GM23338 (cell line): ENCODE results near the gene NBEAL2. TPM values are rescaled to one million over a fixed set of nuclear protein-coding genes. Genes with fewer than 3 reads are reported as not detected.

ENCODE experiments used
- ATAC-seq: fragments of 200-7000 bp; cut with Tn5 transposase; 3 replicates; pipeline ENCODE4 v1.9.1; 2020
- DNase-seq: peaks from one replicate; pipeline ENCODE4 v3.0.0-alpha.2; 2015; ENCODE audit warnings: low spot score
- H2AFZ ChIP-seq: fragments of 200-600 bp; sonication (generic); 2 replicates; pipeline ENCODE4 v1.8.0; 2016; ENCODE audit warnings: antibody characterized with exemption, mild to moderate bottlenecking, moderate library complexity
- H3F3A ChIP-seq: fragments of 200-600 bp; sonication (generic); replicated peaks from 2 replicates; pipeline ENCODE4 v1.8.0; 2017; ENCODE audit warnings: antibody characterized with exemption, mixed run types, low read depth
- H3K27ac ChIP-seq: fragments of 200-600 bp; sonication (generic); 2 replicates; pipeline ENCODE4 v1.6.1; 2016; ENCODE audit warnings: low read depth
- H3K27me3 ChIP-seq: fragments of 200-600 bp; sonication (generic); 2 replicates; pipeline ENCODE4 v1.8.0; 2016; ENCODE audit warnings: mild to moderate bottlenecking, mixed run types, moderate library complexity; ENCODE audit not compliant: insufficient read depth
- H3K36me3 ChIP-seq: fragments of 200-600 bp; sonication (generic); 2 replicates; pipeline ENCODE4 v1.8.0; 2016; ENCODE audit warnings: mild to moderate bottlenecking; ENCODE audit not compliant: insufficient read depth
- H3K4me1 ChIP-seq: fragments of 200-600 bp; sonication (generic); 2 replicates; pipeline ENCODE4 v1.8.0; 2016; ENCODE audit warnings: mild to moderate bottlenecking, moderate library complexity; ENCODE audit not compliant: insufficient read depth
- H3K4me2 ChIP-seq: fragments of 200-600 bp; sonication (generic); 2 replicates; pipeline ENCODE4 v1.7.1; 2017; ENCODE audit warnings: mixed run types
- H3K4me3 ChIP-seq: fragments of 200-600 bp; sonication (generic); 2 replicates; pipeline ENCODE4 v1.6.1; 2016; ENCODE audit warnings: mixed run types
- H3K79me2 ChIP-seq: fragments of 200-600 bp; sonication (generic); replicated peaks from 2 replicates; pipeline ENCODE4 v1.8.0; 2017; ENCODE audit warnings: mild to moderate bottlenecking; ENCODE audit not compliant: insufficient read depth
- H3K9me2 ChIP-seq: fragments of 200-600 bp; sonication (generic); 2 replicates; pipeline ENCODE4 v1.8.0; 2017; ENCODE audit not compliant: insufficient read depth
- H4K20me1 ChIP-seq: fragments of 200-600 bp; sonication (generic); replicated peaks from 2 replicates; pipeline ENCODE4 v1.8.0; 2017; ENCODE audit warnings: mild to moderate bottlenecking; ENCODE audit not compliant: insufficient read depth
- H3K27ac Mint-ChIP-seq: 2 replicates; pipeline ENCODE4 v1.8.0; 2020; ENCODE audit warnings: inconsistent platforms, mild to moderate bottlenecking, moderate library complexity, mixed read lengths
- H3K27me3 Mint-ChIP-seq: 3 replicates; pipeline ENCODE4 v1.8.0; 2022; ENCODE audit warnings: low read depth, mild to moderate bottlenecking, moderate library complexity, mixed read lengths, inconsistent platforms; ENCODE audit not compliant: insufficient read depth, poor library complexity
- H3K36me3 Mint-ChIP-seq: 3 replicates; pipeline ENCODE4 v1.8.0; 2021; ENCODE audit warnings: low read depth, mild to moderate bottlenecking, inconsistent platforms, moderate library complexity, mixed read lengths
- H3K4me1 Mint-ChIP-seq: 3 replicates; pipeline ENCODE4 v1.8.0; 2020; ENCODE audit warnings: mild to moderate bottlenecking, inconsistent platforms, mixed read lengths
- H3K4me3 Mint-ChIP-seq: 3 replicates; pipeline ENCODE4 v1.8.0; 2021; ENCODE audit warnings: moderate library complexity, mild to moderate bottlenecking, inconsistent platforms, mixed read lengths
- H3K9me3 Mint-ChIP-seq: 3 replicates; pipeline ENCODE4 v1.8.0; 2020; ENCODE audit warnings: moderate library complexity, mild to moderate bottlenecking, inconsistent platforms, mixed read lengths
- EZH2phosphoT487 ChIP-seq: fragments of 200-600 bp; sonication (generic); IDR thresholded peaks from one replicate; pipeline ENCODE4 v1.8.1; 2018; ENCODE audit warnings: antibody characterized with exemption; ENCODE audit not compliant: unreplicated experiment
- JUNB ChIP-seq: IDR thresholded peaks from one replicate; pipeline ENCODE4 v1.6.1; 2016; ENCODE audit warnings: antibody characterized with exemption; ENCODE audit not compliant: unreplicated experiment
- NANOG ChIP-seq: IDR thresholded peaks from 2 replicates; pipeline ENCODE4 v1.6.1; 2016; ENCODE audit warnings: antibody characterized with exemption, borderline replicate concordance
- STAT1 ChIP-seq: IDR thresholded peaks from one replicate; pipeline ENCODE4 v1.6.1; 2016; ENCODE audit warnings: antibody characterized with exemption; ENCODE audit not compliant: unreplicated experiment
- ZNF331 ChIP-seq: fragments of 250-450 bp; sonication (Bioruptor Pico); IDR thresholded peaks from 2 replicates; pipeline ENCODE4 v1.5.0; 2020; ENCODE audit warnings: low read depth, mild to moderate bottlenecking, moderate library complexity
- polyA plus RNA-seq: library from polyadenylated mRNA; unstranded; fragments of >200 nt; fragmentation: Nextera tagmentation; extraction: Ambion mirVana; gene quantifications from 2 replicates; pipeline ENCODE4 v1.2.1, GENCODE V29; 2016
- total RNA-seq: library from RNA; depleted of rRNA; stranded (reverse); fragments of >200 nt; shearing (Covaris generic); gene quantifications from 2 replicates; pipeline ENCODE4 v1.2.3, GENCODE V29; 2014
- TF ChIP-seq, protein P1 (sequence below): IDR thresholded peaks from one replicate; pipeline ENCODE4 v1.6.1; 2018; ENCODE audit warnings: antibody characterized with exemption; ENCODE audit not compliant: unreplicated experiment
- TF ChIP-seq, protein P2 (sequence below), 2 experiments: fragments of 200-600 bp in 1 of 2; sonication (generic) in 1 of 2; conservative IDR thresholded peaks; 2 replicates each; pipeline versions ENCODE4 v1.5.1 to v1.6.1; 2016 to 2017; ENCODE audit warnings: antibody characterized with exemption in 2 of 2, low read depth in 2 of 2, mild to moderate bottlenecking in 2 of 2, moderate library complexity in 1 of 2
- TF ChIP-seq, protein P3 (sequence below): IDR thresholded peaks from 2 replicates; pipeline ENCODE4 v1.6.1; 2016; ENCODE audit warnings: antibody characterized with exemption

The NBEAL2 gene
- total and polyA plus RNA-seq, 2 experiments from 2014 or later = 13.5 to 79.9 TPM

DNA sequence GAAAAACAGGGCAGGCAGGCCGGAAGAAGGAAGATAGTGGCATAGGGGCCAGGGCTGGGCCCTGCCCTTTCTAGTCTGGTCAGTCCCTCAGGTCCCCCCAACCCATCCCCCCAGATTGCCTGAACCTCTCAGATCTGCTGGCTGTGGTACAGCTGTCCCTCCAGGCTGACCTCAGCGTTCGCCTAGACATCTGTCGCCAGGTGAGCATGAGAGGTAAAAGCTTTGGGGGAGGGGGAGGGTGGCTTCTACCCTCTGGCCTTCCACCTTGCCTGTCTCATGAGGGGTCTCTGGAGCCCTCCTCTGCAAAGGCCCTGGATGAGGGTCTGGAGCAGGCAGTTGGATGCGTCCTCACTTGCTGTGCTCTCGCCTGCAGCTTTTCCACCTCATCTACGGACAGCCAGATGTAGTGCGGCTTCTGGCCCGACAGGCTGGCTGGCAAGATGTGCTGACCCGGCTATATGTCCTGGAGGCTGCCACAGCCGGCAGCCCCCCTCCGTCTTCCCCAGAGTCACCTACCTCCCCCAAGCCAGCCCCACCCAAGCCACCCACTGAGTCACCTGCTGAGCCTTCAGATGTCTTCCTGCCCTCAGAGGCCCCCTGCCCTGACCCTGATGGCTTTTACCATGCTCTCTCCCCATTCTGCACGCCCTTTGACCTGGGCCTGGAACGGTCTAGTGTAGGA is 20.2 kb downstream of the NBEAL2 start:
- Histone ChIP-seq H4K20me1 (no peaks in the 10 kb centered on the region; the same call in 1 of the 2 replicates), H3K36me3 (no peaks in the 10 kb centered on the region; the same call in 1 of the 2 replicates), H3K4me1 (no peaks in the 10 kb centered on the region), H3K27ac (no peak overlapping the region), H3K27me3 (no peaks in the 10 kb centered on the region), H3F3A (no peaks in the 10 kb centered on the region), H3K4me2 (no peak overlapping the region), H2AFZ (no peak overlapping the region), H3K9me2 (no peaks in the 10 kb centered on the region), H3K4me3 (no peak overlapping the region), H3K79me2 (no peaks in the 10 kb centered on the region)
- no peak for ATAC-seq
- H3K4me3 Mint-ChIP-seq = no peak overlapping the region
- H3K36me3 Mint-ChIP-seq = peaks cover 13% of the 10 kb centered on the region
- DNase-seq = no peak
- H3K27me3 Mint-ChIP-seq = peaks cover 16% of the 10 kb centered on the region
- TF ChIP-seq ZNF331 (CRISPR knock-in tag) (no peak), EZH2phosphoT487 (no peak), NANOG (no peak), STAT1 (no peak), JUNB (no peak)
- TF ChIP-seq, protein P1, sequence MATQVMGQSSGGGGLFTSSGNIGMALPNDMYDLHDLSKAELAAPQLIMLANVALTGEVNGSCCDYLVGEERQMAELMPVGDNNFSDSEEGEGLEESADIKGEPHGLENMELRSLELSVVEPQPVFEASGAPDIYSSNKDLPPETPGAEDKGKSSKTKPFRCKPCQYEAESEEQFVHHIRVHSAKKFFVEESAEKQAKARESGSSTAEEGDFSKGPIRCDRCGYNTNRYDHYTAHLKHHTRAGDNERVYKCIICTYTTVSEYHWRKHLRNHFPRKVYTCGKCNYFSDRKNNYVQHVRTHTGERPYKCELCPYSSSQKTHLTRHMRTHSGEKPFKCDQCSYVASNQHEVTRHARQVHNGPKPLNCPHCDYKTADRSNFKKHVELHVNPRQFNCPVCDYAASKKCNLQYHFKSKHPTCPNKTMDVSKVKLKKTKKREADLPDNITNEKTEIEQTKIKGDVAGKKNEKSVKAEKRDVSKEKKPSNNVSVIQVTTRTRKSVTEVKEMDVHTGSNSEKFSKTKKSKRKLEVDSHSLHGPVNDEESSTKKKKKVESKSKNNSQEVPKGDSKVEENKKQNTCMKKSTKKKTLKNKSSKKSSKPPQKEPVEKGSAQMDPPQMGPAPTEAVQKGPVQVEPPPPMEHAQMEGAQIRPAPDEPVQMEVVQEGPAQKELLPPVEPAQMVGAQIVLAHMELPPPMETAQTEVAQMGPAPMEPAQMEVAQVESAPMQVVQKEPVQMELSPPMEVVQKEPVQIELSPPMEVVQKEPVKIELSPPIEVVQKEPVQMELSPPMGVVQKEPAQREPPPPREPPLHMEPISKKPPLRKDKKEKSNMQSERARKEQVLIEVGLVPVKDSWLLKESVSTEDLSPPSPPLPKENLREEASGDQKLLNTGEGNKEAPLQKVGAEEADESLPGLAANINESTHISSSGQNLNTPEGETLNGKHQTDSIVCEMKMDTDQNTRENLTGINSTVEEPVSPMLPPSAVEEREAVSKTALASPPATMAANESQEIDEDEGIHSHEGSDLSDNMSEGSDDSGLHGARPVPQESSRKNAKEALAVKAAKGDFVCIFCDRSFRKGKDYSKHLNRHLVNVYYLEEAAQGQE = no peak
- TF ChIP-seq, protein P2, sequence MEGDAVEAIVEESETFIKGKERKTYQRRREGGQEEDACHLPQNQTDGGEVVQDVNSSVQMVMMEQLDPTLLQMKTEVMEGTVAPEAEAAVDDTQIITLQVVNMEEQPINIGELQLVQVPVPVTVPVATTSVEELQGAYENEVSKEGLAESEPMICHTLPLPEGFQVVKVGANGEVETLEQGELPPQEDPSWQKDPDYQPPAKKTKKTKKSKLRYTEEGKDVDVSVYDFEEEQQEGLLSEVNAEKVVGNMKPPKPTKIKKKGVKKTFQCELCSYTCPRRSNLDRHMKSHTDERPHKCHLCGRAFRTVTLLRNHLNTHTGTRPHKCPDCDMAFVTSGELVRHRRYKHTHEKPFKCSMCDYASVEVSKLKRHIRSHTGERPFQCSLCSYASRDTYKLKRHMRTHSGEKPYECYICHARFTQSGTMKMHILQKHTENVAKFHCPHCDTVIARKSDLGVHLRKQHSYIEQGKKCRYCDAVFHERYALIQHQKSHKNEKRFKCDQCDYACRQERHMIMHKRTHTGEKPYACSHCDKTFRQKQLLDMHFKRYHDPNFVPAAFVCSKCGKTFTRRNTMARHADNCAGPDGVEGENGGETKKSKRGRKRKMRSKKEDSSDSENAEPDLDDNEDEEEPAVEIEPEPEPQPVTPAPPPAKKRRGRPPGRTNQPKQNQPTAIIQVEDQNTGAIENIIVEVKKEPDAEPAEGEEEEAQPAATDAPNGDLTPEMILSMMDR (conservative IDR thresholded peaks at IDR 0.05; ENCODE audit: low read depth in 2 of 2) = no peak
- TF ChIP-seq, protein P3, sequence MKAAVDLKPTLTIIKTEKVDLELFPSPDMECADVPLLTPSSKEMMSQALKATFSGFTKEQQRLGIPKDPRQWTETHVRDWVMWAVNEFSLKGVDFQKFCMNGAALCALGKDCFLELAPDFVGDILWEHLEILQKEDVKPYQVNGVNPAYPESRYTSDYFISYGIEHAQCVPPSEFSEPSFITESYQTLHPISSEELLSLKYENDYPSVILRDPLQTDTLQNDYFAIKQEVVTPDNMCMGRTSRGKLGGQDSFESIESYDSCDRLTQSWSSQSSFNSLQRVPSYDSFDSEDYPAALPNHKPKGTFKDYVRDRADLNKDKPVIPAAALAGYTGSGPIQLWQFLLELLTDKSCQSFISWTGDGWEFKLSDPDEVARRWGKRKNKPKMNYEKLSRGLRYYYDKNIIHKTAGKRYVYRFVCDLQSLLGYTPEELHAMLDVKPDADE = no peak
- H3K27ac Mint-ChIP-seq = no peak overlapping the region
- H3K4me1 Mint-ChIP-seq = peaks cover 2% of the 10 kb centered on the region; the same call in 2 of the 3 replicates
- H3K9me3 Mint-ChIP-seq = no peaks in the 10 kb centered on the region
